ENCODE measurements around the gene RAP1GAP2.

The RAP1GAP2 gene

GRCh38 chr17:2911755-2912111, 115.5 kb downstream of the RAP1GAP2 start:
- no peaks in the 10 kb centered on the region for H3K27me3 ChIP-seq (ENCODE audit: insufficient read depth, low read depth, severe bottlenecking)
- peak overlapping the region; percentile 93 for H3K27ac ChIP-seq
- no peak for TF ChIP-seq CTCF (IDR thresholded peaks at IDR 0.05; ENCODE audit: low read depth, low read length)
- H3K36me3 ChIP-seq = peaks cover 33% of the 10 kb centered on the region
- H3K9me3 ChIP-seq (ENCODE audit: severe bottlenecking) = peaks cover 2% of the 10 kb centered on the region
- no peak overlapping the region for H3K4me3 ChIP-seq (ENCODE audit: low read depth, low read length)
- DNase-seq = no peak

- Histone ChIP-seq H3K4me3 (ENCODE audit: low read depth, low read length) (no peak overlapping the region), H3K27ac (peak overlapping the region; percentile 93), H3K36me3 (peaks cover 34% of the 10 kb centered on the region), H3K27me3 (ENCODE audit: insufficient read depth, low read depth, severe bottlenecking) (no peaks in the 10 kb centered on the region), H3K9me3 (ENCODE audit: severe bottlenecking) (no peaks in the 10 kb centered on the region)
- TF ChIP-seq CTCF (IDR thresholded peaks at IDR 0.05; ENCODE audit: low read depth, low read length) = no peak
- DNase-seq = no peak
These were observed 116.5 kb downstream of the RAP1GAP2 start for GRCh38 chr17:2912754-2913153.

- H3K36me3 ChIP-seq = peaks cover 32% of the 10 kb centered on the region
- no peak overlapping the region for H3K27ac ChIP-seq
- H3K27me3 ChIP-seq (ENCODE audit: insufficient read depth, low read depth, severe bottlenecking) = no peaks in the 10 kb centered on the region
- no peak for TF ChIP-seq CTCF (IDR thresholded peaks at IDR 0.05; ENCODE audit: low read depth, low read length)
- DNase-seq = no peak
- H3K4me3 ChIP-seq (ENCODE audit: low read depth, low read length) = no peak overlapping the region
- no peaks in the 10 kb centered on the region for H3K9me3 ChIP-seq (ENCODE audit: severe bottlenecking)
These were observed 120.2 kb downstream of the RAP1GAP2 start for GRCh38 chr17:2916461-2916860.

- no peak for TF ChIP-seq CTCF (IDR thresholded peaks at IDR 0.05; ENCODE audit: low read depth, low read length)
- Histone ChIP-seq H3K36me3 (peaks cover 26% of the 10 kb centered on the region), H3K9me3 (ENCODE audit: severe bottlenecking) (no peaks in the 10 kb centered on the region), H3K27ac (no peak overlapping the region), H3K4me3 (ENCODE audit: low read depth, low read length) (no peak overlapping the region), H3K27me3 (ENCODE audit: insufficient read depth, low read depth, severe bottlenecking) (no peaks in the 10 kb centered on the region)
- no peak for DNase-seq
These were observed 125.2 kb downstream of the RAP1GAP2 start for GRCh38 chr17:2921443-2921842.

- no peak for TF ChIP-seq CTCF (IDR thresholded peaks at IDR 0.05; ENCODE audit: low read depth, low read length)
- H3K27ac ChIP-seq = no peak overlapping the region
- no peak overlapping the region for H3K4me3 ChIP-seq (ENCODE audit: low read depth, low read length)
- no peaks in the 10 kb centered on the region for H3K9me3 ChIP-seq (ENCODE audit: severe bottlenecking)
- H3K36me3 ChIP-seq = peaks cover 14% of the 10 kb centered on the region
- no peak for DNase-seq
- no peaks in the 10 kb centered on the region for H3K27me3 ChIP-seq (ENCODE audit: insufficient read depth, low read depth, severe bottlenecking)
These were observed 128.0 kb downstream of the RAP1GAP2 start for GRCh38 chr17:2924211-2924610.

- Histone ChIP-seq H3K9me3 (ENCODE audit: severe bottlenecking) (no peaks in the 10 kb centered on the region), H3K36me3 (peaks cover 14% of the 10 kb centered on the region), H3K4me3 (ENCODE audit: low read depth, low read length) (no peak overlapping the region), H3K27me3 (ENCODE audit: insufficient read depth, low read depth, severe bottlenecking) (no peaks in the 10 kb centered on the region), H3K27ac (peak overlapping the region; percentile 73)
- no peak for TF ChIP-seq CTCF (IDR thresholded peaks at IDR 0.05; ENCODE audit: low read depth, low read length)
- no peak for DNase-seq
These were observed 128.8 kb downstream of the RAP1GAP2 start for GRCh38 chr17:2925011-2925410.
